SH-SY5Y (cell line): ENCODE results near the gene HAVCR1.

Experiments used
- GATA2 ChIP-seq: IDR thresholded peaks from 2 replicates; pipeline ENCODE4 v1.6.1; 2011; ENCODE audit warnings: mild to moderate bottlenecking, low read depth, low read length
- GATA3 ChIP-seq: IDR thresholded peaks from 2 replicates; pipeline ENCODE4 v1.6.1; 2011; ENCODE audit warnings: low read depth, mild to moderate bottlenecking, low read length, moderate library complexity

DNA sequence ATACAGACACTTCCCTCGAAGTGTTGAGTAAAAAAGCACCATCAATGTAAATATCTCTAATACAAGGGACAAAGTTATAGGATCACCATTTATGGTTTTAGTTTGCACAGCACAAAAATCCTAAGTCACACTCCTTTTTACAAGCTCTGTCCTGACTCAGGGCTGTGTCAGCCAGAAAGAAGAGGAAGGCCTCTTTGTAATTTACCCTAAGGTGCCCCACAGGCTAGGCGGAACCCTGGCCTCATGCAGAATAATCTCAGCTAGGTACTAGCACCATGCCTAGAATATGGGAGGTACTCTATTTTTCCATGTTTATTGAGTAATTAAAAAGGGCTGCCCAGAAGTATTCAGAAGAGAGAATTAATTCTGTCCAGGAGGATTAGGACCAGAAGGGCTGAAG, 36.9 kb downstream of the HAVCR1 start:
- TF ChIP-seq GATA2 (no peak), GATA3 (no peak)
